T-helper 2 cell treated with Interferon-gamma antibody and Interleukin-4, amounts not matched to agents 100 ng/mL and 5 ng/mL, for 36 hours (primary cell): Measurements from ENCODE around the gene RAB29. TPM values are rescaled to one million over a fixed set of nuclear protein-coding genes. Genes with fewer than 3 reads are reported as not detected.

Source experiments
- intact Hi-C: fragments of 100-400 bp; cut with micrococcal nuclease; formaldehyde crosslinking; loops from one replicate; pipeline ENCODE4 v1.15.1; 2023
- total RNA-seq: library from RNA; stranded (reverse); gene quantifications from 2 replicates; pipeline ENCODE4 v1.2.3, GENCODE V29; 2022

The RAB29 gene
- total RNA-seq, 1 donor from 2014 or later, result 42.1 TPM

GRCh38 chr1:205766570-205766969 is 8.7 kb downstream of the RAB29 start:
- intact Hi-C loops, result no loop called here

DNA sequence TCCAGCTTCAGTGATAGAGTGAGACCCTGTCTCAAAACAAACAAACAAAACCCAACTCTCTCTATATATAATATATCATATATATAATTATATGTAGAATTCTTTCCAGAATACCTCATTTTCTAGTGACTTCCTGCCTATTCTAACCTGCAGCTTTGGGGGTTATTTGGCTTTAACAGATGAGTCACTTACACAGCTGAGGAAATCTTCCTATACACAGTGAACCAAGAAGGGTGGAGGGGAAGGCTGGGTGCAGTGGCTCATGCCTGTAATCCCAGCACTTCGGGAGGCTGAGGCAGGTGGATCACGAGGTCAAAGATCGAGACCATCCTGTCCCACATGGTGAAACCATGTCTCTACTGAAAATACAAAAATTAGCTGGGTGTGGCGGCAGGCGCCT is 9.2 kb downstream of the RAB29 start:
- intact Hi-C loops, result no loop called here

- intact Hi-C loops, result no loop called here
Observed at GRCh38 chr1:205764578-205764977, 10.7 kb downstream of the RAB29 start.

GRCh38 chr1:205763980-205764379 is 11.3 kb downstream of the RAB29 start:
- intact Hi-C loops, result no loop called here

DNA sequence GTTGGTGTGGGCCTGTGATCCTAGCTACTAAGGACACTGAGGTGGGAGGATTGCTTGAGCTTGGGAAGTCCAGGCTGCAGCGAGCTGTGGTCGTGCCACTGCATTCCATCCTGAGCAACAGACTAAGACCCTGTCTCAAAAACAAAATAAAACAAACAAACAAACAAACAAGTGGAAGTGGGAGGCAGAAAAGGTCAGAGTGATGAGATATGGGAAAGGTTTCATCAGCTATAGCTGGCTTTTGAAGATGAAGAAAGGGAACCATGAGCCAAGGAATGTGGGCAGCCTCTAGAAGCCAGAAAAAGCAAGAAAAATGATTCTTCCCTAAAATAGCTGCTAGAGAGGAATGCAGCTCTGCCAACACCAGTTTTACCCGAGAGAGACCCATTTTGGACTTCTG is 14.7 kb downstream of the RAB29 start:
- intact Hi-C loops, result no loop called here

GRCh38 chr1:205756552-205756951 is 18.7 kb downstream of the RAB29 start:
- intact Hi-C loops, result loop anchor here (10.0 kb wide), 1 partner anchor 472 kb away; no protein-coding TSS in a partner anchor

DNA sequence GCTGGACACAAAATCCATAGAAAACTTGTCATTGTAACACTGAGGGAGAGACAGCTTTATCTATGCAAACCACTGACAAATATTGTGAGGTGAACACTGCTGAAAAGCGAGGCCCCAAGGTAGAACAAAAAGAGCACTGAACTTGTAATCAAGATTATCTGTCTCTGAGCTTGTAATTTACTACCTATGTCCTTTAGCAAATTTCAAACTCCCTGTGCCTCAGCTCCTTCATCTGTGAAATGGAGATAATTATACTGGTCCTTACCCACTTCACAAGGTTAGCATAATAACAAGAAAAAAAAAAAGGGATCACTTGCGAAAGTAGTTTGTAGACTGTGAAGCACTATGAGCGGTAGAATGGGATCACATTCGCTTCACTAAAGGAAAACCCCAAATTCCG is 20.4 kb downstream of the RAB29 start:
- intact Hi-C loops, result loop anchor here (10.0 kb wide), 1 partner anchor 470 kb away; no protein-coding TSS in a partner anchor

- intact Hi-C loops, result loop anchor here (10.0 kb wide), 1 partner anchor 466 kb away; no protein-coding TSS in a partner anchor
Observed at GRCh38 chr1:205751036-205751651, 24.1 kb downstream of the RAB29 start.

GRCh38 chr1:205750138-205751035 is 24.9 kb downstream of the RAB29 start, which contains the start of gene NUCKS1:
NUCKS1 (minus strand) TSS chr1:205750182; CDS start chr1:205749973, 209 bp downstream.
- intact Hi-C loops, result loop anchor here (1.0 to 10.0 kb wide), 3 partner anchors 25 to 466 kb away; partner anchors contain the start of gene RAB29

- intact Hi-C loops, result loop anchor here (1.0 to 10.0 kb wide), 6 partner anchors 26 to 465 kb away; partner anchors contain the start of genes RAB29 and SLC41A1
Observed at GRCh38 chr1:205749234-205750137, 25.8 kb downstream of the RAB29 start.

DNA sequence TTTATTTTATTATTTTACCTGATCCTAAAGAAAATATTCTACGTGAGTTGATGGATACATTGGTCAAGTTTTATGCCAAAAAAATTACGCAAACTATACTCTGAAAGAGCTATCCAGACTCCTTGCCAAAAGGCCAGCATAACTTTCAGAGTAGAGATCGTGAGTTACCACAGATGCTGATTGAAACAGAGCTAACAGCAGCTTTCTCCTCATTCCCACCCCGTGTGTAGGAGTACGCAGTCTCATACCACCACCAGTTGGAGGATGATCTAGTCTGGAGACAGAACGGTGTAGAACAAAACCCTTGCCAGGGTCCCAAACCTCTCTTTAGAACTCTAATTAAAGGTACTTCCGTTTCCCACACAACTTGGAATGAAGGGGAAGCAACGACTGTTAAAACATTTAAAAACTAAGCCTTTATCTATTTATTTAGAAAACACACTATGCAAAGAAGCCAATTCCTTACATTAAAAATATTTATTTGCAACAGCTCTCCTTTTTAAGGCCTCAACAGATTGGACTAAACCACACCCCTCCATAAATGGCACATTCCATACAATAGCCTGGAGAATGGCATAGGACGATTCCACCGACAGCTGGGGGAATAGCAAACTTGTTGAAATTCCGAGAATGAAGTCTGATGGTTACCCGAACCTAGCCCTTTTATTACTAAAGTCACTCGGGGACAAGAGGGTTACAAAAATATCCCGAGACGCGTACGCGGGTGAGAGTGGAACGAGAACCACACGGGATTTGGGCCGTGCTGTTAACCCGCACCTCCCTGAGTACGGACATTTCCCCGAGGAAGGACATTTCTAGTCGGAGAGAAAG is 26.7 kb downstream of the RAB29 start:
- intact Hi-C loops, result loop anchor here (1.0 to 2.0 kb wide), 3 partner anchors 34 to 65 kb away; partner anchors contain the start of gene SLC41A1

- intact Hi-C loops, result no loop called here
Observed at GRCh38 chr1:205746757-205747412, 28.4 kb downstream of the RAB29 start.

GRCh38 chr1:205744403-205744802 is 30.9 kb downstream of the RAB29 start:
- intact Hi-C loops, result no loop called here

- intact Hi-C loops, result no loop called here
Observed at GRCh38 chr1:205743977-205744376, 31.3 kb downstream of the RAB29 start.

GRCh38 chr1:205741681-205742080 is 33.6 kb downstream of the RAB29 start:
- intact Hi-C loops, result no loop called here

DNA sequence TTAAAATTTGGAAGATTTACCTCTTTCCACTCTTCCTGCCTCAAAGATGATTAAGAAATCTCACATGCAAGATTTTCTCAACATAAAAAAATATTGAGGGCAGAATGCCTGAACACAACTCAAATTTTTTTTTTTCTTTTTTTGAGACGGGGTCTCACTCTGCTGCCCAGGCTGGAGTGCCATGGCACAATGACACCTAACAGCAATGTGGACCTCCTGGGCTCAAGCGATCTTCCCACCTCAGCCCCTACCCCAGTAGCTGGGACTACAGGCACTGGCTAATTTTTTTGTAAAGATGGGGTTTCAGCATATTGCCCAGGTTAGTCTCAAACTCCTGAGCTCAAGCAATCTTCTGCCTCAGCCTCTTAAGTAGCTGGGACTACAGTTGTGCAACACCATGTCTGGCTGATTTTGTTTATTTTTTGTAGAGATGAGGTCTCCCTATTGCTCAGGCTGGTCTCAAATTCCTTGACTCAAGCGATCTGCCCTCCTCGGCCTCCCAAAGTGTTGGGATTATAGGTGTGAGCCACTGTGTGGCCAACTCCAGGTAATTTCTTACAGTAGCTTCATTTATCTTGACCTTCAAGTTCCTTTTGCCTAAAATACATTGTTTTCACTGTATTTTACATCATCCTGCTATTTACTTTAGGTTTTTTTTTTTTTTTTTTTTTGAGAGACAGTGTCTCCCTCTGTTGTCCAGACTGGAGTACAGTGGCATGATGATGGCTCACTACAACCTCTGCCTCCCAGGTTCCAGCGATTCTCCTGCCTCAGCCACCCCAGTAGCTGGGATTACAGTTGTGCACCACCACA is 35.7 kb downstream of the RAB29 start:
- intact Hi-C loops, result no loop called here

GRCh38 chr1:205735218-205735617 is 40.1 kb downstream of the RAB29 start:
- intact Hi-C loops, result no loop called here

GRCh38 chr1:205733438-205734175 is 41.7 kb downstream of the RAB29 start:
- intact Hi-C loops, result no loop called here
